RKO (cell line): ENCODE data around the gene PSMA7.
A peak's percentile ranks its signal among the peaks of the same experiment; 100 is the strongest.

Experiments
- DNase-seq: peaks from one replicate; pipeline ENCODE4 v3.0.0-alpha.2; 2016; ENCODE audit warnings: low spot score

PSMA7 gene

DNA sequence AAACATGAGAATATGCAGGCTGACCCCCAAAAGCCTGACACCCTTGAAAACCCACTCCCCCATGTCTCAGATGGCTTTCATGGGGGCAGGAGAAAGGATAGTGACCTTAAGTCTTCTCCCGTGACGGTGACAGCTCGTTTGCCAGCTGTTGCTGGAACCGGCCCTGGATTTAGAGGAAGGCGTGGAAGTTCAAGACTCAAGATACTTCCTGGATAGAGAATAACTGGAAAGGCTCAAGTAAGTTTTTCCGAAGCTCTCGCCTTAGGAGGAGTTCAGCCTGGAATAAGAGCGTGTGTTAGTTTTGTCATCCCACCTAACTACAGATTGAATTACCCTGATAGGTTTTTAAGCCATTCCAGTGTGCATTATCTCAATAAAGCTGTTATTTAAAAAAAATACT is 28.1 kb upstream of the PSMA7 start:
- no peak for DNase-seq

DNA sequence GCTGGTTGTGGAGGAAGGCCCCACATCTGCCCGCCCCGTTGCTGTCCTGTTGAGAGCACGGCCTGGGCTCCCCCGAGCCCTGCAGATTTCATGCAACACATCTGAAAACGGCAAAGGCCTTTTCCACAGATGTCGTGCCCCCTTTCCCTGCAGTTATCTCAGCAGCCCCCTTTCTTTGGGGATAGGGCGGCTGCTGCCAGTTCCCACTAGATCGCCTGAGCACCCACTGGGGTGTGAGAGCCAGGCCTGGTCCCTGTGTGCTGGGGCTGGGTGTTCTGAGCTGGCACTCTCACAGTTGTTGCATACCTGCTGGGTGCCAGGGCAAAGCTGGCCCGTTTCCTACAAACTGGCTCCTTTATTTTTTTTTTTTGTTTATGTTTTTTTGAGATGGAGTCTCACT is 27.3 kb upstream of the PSMA7 start:
- DNase-seq = no peak

DNA sequence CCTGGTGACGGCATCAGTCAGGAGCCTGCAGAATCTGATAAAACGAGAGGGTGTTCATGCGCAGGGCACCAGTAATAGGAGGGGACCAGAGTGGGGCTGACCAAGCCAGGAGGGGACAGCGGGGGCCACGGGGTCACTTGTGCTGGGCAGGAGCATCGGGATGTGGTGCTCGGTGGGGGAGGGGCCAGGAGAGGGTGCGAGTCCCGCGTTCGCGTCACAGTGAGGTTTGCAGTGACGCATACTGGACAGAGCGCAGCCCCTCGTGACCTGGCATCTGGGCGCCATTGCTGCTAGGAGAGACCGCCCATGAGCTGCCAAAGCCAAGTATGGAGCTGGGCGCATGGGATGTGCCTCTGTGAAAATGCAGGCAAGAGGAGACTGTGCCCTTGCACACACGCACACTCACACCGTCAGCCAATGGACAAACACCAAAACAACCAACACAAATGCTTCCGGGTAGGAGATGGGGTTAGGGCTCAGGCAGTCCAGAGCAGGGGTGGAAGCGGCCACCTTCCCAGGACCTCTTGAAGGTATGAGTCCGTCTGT is 25.8 kb upstream of the PSMA7 start:
- DNase-seq = no peak

DNA sequence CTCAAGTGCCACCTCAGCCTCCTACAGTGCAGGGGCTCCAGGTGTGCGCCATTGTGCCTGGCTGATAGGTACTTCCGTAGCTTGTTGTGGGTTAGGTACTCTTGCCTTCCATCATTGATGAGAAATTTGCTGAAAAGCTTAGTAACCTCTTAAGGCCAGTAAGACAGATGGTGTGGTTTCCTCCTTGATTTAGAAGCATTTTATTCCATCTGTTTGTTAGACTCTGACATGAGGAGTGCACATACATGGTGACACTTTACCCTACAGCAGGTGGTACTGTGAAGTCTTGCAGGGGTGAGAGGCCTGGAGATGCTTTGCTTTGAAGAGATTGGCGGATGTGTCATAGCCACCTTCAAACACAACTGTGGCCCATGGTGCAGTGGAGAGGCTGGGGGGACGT is 24.9 kb upstream of the PSMA7 start:
- no peak for DNase-seq

DNA sequence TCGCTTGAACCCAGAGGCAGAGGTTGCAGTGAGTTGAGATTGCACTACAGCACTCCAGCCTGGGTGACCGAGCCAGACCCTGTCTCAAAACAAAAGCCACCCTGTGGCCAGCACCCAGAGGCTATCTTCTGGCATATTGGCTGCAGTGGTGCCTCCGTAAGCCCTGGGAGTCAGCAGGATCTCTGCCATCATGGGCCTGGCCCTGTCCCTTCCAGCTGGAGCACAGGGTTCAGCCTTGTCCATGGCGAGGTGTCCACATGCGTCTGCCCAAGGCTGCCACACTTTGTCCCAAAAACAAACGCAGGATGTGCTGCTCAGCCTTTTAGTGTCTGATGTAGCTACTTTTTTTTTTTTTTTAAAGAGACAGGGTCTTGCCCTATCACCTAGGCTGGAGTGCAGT is 24.3 kb upstream of the PSMA7 start:
- no peak for DNase-seq

- DNase-seq = no peak
These were observed 22.7 kb upstream of the PSMA7 start for GRCh38 chr20:62165762-62166399.

GRCh38 chr20:62164879-62165761 is 21.9 kb upstream of the PSMA7 start:
- no peak for DNase-seq

DNA sequence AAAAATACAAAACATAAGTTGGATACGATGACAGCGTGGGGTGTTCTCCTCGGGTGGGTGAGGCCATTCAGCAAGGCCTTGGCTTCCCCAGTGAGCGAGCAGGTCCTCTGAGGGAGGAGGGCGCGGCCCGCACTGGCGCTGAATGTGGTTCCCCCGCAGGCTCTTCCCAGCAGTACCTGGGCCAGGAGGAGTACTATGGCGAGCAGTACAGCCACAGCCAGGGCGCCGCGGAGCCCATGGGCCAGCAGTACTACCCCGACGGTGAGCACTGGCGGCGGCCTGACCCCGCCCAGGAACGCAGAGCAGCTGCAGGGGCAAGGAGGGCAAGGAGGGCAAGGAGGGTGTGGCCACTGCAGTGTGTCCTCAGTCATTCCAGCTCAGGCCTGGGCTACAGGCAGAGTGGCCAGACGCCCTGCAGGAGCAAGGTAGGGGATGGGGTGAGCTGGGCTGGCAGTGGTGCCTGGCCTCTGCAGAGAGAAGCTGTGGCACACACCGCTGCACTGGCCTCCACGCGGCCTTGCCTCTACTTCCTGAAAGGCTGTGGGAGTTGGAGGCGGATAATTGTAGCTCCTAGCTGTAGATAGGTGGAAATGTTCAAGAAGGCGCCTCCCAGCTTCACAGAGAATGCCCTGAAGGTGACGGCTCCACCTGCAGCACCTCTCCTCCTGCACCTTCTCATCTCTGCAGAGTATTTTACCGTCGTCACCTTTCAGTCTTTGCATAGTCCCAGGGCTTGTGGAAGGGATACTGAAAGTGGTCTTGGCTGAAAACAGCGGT is 21.0 kb upstream of the PSMA7 start:
- no peak for DNase-seq

- DNase-seq = no peak
These were observed 20.3 kb upstream of the PSMA7 start for GRCh38 chr20:62163485-62163865.

GRCh38 chr20:62162765-62163484 is 19.7 kb upstream of the PSMA7 start:
- DNase-seq = no peak

- DNase-seq = peak; percentile 48
These were observed 18.2 kb upstream of the PSMA7 start for GRCh38 chr20:62161347-62161746.

GRCh38 chr20:62160876-62161275 is 17.7 kb upstream of the PSMA7 start:
- no peak for DNase-seq

GRCh38 chr20:62160253-62160652 is 17.1 kb upstream of the PSMA7 start:
- DNase-seq = no peak

GRCh38 chr20:62159839-62160238 is 16.6 kb upstream of the PSMA7 start:
- peak; percentile 65 for DNase-seq

DNA sequence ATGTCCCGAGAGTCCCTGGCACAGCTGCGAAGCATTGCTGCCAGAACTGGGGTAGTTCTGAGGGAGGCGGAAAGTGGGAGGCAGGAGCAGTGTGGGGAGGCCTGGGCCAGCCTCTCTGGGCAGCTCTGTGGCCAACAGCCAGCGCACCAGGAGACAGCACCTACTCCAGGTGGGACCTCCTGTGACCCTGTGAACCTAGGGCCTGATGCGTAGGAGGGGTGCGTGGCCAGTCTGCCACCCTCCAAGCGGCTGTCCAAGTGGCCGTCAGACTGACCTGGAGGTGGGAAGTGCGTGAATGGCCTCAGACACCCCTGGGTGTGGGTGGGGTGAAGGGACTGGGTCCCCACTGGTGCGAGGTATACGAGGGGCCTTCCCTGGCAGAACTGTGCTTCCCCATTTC is 15.9 kb upstream of the PSMA7 start:
- DNase-seq = no peak

- DNase-seq = no peak
These were observed 15.3 kb upstream of the PSMA7 start for GRCh38 chr20:62158541-62158940.

GRCh38 chr20:62158088-62158400 is 14.8 kb upstream of the PSMA7 start:
- DNase-seq = no peak

DNA sequence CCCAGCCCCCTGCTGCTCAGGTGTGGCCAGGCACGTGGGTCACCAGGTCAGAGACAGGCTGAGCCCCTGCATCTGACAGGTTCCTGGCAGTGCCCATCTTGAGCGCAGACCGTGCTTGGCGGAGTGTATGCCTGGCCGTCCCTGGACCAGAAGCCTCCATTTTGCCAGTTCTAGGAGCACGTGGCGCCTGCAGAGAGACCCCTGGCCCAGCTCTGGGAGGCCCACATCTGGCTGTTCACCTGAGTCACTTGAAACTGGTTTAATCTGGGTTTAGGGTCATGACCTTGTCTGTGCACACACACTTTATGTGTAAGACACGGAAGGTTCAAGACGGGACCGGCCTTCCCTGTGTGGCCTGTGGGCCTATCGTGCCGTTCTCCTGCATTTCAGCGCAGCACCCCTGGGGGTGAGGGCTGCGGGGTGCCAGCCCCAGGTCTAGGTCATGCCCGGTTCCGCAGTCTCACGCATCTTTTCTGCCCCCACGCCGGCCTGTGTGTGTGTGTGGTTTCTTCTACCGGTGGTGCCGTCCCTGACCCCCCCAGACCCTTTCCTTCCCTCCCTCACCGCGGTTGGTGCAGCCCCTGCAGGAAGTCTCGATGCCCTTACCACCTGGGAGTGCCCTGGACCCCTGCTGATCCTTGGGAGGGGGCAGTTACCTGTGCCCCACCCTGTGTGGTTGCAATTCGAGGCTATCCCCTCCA is 14.3 kb upstream of the PSMA7 start:
- no peak for DNase-seq

DNA sequence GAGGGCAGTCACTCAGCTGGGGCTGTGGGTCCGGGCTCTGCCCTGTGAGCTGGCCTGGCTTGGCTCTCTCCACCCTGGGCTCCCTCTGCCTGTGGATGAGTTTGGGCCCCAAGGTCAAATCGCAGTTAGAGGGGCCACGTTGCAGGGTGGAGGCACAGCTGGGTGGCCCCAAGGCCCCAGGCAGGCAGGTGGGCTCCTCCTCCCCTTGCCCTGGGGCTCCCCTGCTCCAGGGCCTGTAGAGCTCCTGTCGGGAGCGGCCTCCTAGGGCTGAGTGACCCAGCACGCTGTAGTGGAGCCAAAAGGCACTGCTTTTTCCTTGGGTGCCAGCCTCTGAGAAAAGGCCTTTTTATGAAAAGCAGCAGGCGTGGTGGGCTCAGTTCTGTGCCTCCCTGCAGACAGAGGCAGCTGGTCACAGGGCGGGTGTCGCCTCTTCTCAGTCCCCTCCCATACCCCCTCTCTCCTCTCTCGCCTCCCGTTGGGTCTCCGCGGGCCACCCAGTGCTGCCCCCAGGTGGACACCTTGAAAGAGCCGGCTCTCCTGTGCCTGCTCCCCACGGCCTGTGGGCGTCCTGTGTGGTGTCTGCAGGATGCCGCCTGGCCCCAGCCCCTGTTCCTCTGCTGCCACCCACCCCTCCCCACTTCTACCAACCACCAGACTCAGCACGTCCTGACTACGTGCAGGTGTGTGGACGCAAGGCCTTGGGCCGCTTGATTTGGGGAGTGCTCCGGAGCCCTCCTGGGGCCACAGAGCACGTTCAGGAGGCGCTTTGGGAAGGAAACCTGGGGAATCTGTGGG is 13.6 kb upstream of the PSMA7 start:
- DNase-seq = peak; percentile 30

DNA sequence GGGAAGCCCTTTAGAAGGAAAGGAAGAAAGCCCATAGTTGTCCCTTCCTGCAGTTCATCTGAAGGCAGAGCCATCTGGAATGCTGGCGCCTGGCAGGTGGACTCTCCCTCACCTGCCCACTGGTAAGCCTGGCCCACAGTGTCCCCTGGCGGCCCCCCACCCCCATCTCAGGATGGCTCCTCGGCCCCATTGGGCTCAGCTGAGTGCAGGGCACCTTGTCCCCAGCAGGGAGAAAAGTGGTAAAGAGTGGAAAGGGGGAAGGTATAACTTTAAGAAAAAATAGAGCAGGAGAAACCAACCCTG is 13.0 kb upstream of the PSMA7 start:
- DNase-seq = no peak
